ENCODE results near the gene PTPMT1. TPM values are rescaled to one million over a fixed set of nuclear protein-coding genes. Genes with fewer than 3 reads are reported as not detected.

The PTPMT1 gene
- total RNA-seq (2022; extraction: Qiagen RNA extraction; ENCODE audit: low read depth), result 57.9 to 80.3 TPM (median 79.2 TPM) in 5 replicates

GRCh38 chr11:47565340-47566148, at the start of gene PTPMT1:
PTPMT1 (plus strand) TSS chr11:47565599; CDS start chr11:47565623, 24 bp downstream.

GRCh38 chr11:47552566-47553405, 12.6 kb upstream of the PTPMT1 start, which contains the start of gene CELF1:
CELF1 (minus strand) TSS chr11:47553132; CDS start chr11:47499523, 53,609 bp downstream.

GRCh38 chr11:47578524-47579494, 13.4 kb downstream of the PTPMT1 start, which contains the start of the genes KBTBD4 and NDUFS3:
KBTBD4 (minus strand) TSS chr11:47578970; CDS start chr11:47578951, 19 bp downstream.
NDUFS3 (plus strand) TSS chr11:47579074; CDS start chr11:47579092, 18 bp downstream.

GRCh38 chr11:47586098-47586855, 20.9 kb downstream of the PTPMT1 start, which contains the start of gene FAM180B:
FAM180B (plus strand) TSS chr11:47586678; CDS start chr11:47586769, 91 bp downstream.

GRCh38 chr11:47593934-47594855, 28.8 kb downstream of the PTPMT1 start, which contains the start of gene C1QTNF4:
C1QTNF4 (minus strand) TSS chr11:47594411; CDS start chr11:47590810, 3,601 bp downstream.

Other genes with a start within 250 kb of the PTPMT1 start
- gene MYBPC3, start 212.9 kb upstream of the PTPMT1 start, total RNA-seq (2022; extraction: Qiagen RNA extraction; ENCODE audit: low read depth), result 0.06 to 0.13 TPM (median 0.08 TPM) in 5 replicates
- 0.09 TPM in 1 of 5 replicates, not detected in the others for gene SPI1, start 187.1 kb upstream of the PTPMT1 start, total RNA-seq (2022; extraction: Qiagen RNA extraction; ENCODE audit: low read depth)
- 38.8 to 55.3 TPM (median 43.5 TPM) in 5 replicates for gene SLC39A13, start 157.0 kb upstream of the PTPMT1 start, total RNA-seq (2022; extraction: Qiagen RNA extraction; ENCODE audit: low read depth)
- 184 to 261 TPM (median 197 TPM) in 5 replicates for gene PSMC3, start 139.2 kb upstream of the PTPMT1 start, total RNA-seq (2022; extraction: Qiagen RNA extraction; ENCODE audit: low read depth)
- gene RAPSN, start 116.5 kb upstream of the PTPMT1 start, total RNA-seq (2022; extraction: Qiagen RNA extraction; ENCODE audit: low read depth), result 0.07 TPM in 1 of 5 replicates, not detected in the others
- 40.4 to 54.4 TPM (median 48.2 TPM) in 5 replicates for gene CELF1, start 12.5 kb upstream of the PTPMT1 start, total RNA-seq (2022; extraction: Qiagen RNA extraction; ENCODE audit: low read depth)
- 16.6 to 19.1 TPM (median 18.0 TPM) in 5 replicates for gene KBTBD4, start 13.4 kb downstream of the PTPMT1 start, total RNA-seq (2022; extraction: Qiagen RNA extraction; ENCODE audit: low read depth)
- gene NDUFS3, start 13.5 kb downstream of the PTPMT1 start, total RNA-seq (2022; extraction: Qiagen RNA extraction; ENCODE audit: low read depth), result 104 to 151 TPM (median 132 TPM) in 5 replicates
- 0.07 TPM in 1 of 5 replicates, not detected in the others for gene FAM180B, start 21.1 kb downstream of the PTPMT1 start, total RNA-seq (2022; extraction: Qiagen RNA extraction; ENCODE audit: low read depth)
- gene C1QTNF4, start 28.8 kb downstream of the PTPMT1 start, total RNA-seq (2022; extraction: Qiagen RNA extraction; ENCODE audit: low read depth), result 0.13 to 0.22 TPM in 2 of 5 replicates, not detected in the others
- gene MTCH2, start 77.0 kb downstream of the PTPMT1 start, total RNA-seq (2022; extraction: Qiagen RNA extraction; ENCODE audit: low read depth), result 117 to 197 TPM (median 126 TPM) in 5 replicates
- gene AGBL2, start 149.8 kb downstream of the PTPMT1 start, total RNA-seq (2022; extraction: Qiagen RNA extraction; ENCODE audit: low read depth), result 0.78 to 1.5 TPM (median 1.1 TPM) in 5 replicates
- 46.0 to 67.8 TPM (median 57.4 TPM) in 5 replicates for gene FNBP4, start 201.7 kb downstream of the PTPMT1 start, total RNA-seq (2022; extraction: Qiagen RNA extraction; ENCODE audit: low read depth)

Data from A549 treated with RU486 at 1 μM for 4 hours (cell line).